HEK293 (cell line): ENCODE measurements around the gene PRLR.

Source experiments
- CTCF ChIA-PET: fragments of 350-600 bp; formaldehyde crosslinking; extraction: SDS; loops from one replicate; lab custom pipeline; 2021; ENCODE audit warnings: antibody characterized with exemption; lab: Yijun Ruan, JAX
- POLR2A ChIA-PET: fragments of 300-600 bp; formaldehyde crosslinking; extraction: SDS; loops from one replicate; lab custom pipeline; 2020; ENCODE audit warnings: antibody characterized with exemption, inconsistent platforms; lab: Yijun Ruan, JAX
- H3K27ac ChIP-seq: fragments of 200-500 bp; sonication (Bioruptor generic); 2 replicates; pipeline ENCODE4 v1.5.1; 2014; ENCODE audit warnings: low read depth, low read length, control low read depth, inconsistent platforms; ENCODE audit errors: extremely low read depth
- H3K36me3 ChIP-seq, 2 experiments: fragments of 200-500 bp in 1 of 2; sonication (Bioruptor generic) in 1 of 2; 1 replicate in 1 of 2; 2 replicates in 1 of 2; pipeline ENCODE4 v1.5.1; 2014 to 2017; ENCODE audit warnings: inconsistent platforms in 2 of 2, low read length in 2 of 2; ENCODE audit not compliant: control insufficient read depth in 2 of 2, insufficient read depth in 1 of 2
- H3K4me1 ChIP-seq: fragments of 200-500 bp; sonication (Bioruptor generic); 2 replicates; pipeline ENCODE4 v1.5.1; 2014; ENCODE audit warnings: mild to moderate bottlenecking, low read length, inconsistent platforms; ENCODE audit not compliant: control insufficient read depth, insufficient read depth
- H3K4me3 ChIP-seq: 2 replicates; pipeline ENCODE4 v1.5.1; 2011; ENCODE audit warnings: low read depth, mild to moderate bottlenecking, control low read depth, low read length, moderate library complexity
- H3K9me3 ChIP-seq: fragments of 200-500 bp; sonication (Bioruptor generic); 2 replicates; pipeline ENCODE4 v1.5.1; 2014; ENCODE audit warnings: low read depth, low read length, inconsistent platforms; ENCODE audit not compliant: control insufficient read depth, insufficient read depth
- SP7 ChIP-seq: fragments of 450-650 bp; formaldehyde crosslinking; IDR thresholded peaks from 2 replicates; pipeline ENCODE4 v1.5.1; 2016; ENCODE audit warnings: missing biosample characterization, missing genetic modification characterization
- YY1 ChIP-seq: fragments of 450-650 bp; formaldehyde crosslinking; IDR thresholded peaks from 2 replicates; pipeline ENCODE4 v1.5.1; 2018; ENCODE audit warnings: missing biosample characterization, missing genetic modification characterization
- ZBTB7A ChIP-seq: fragments of 450-650 bp; formaldehyde crosslinking; IDR thresholded peaks from 2 replicates; pipeline ENCODE4 v1.5.1; 2016; ENCODE audit warnings: low read depth, missing biosample characterization, missing genetic modification characterization
- ZBTB8A ChIP-seq: fragments of 450-650 bp; formaldehyde crosslinking; IDR thresholded peaks from 2 replicates; pipeline ENCODE4 v1.5.1; 2016; ENCODE audit warnings: missing biosample characterization, missing genetic modification characterization
- ZNF280C ChIP-seq: fragments of 450-650 bp; formaldehyde crosslinking; IDR thresholded peaks from 2 replicates; pipeline ENCODE4 v1.5.1; 2016; ENCODE audit warnings: missing biosample characterization, missing genetic modification characterization
- ZNF350 ChIP-seq: fragments of 450-650 bp; formaldehyde crosslinking; IDR thresholded peaks from 2 replicates; pipeline ENCODE4 v1.5.0; 2017; ENCODE audit warnings: missing biosample characterization, mild to moderate bottlenecking, missing genetic modification characterization
- ZNF404 ChIP-seq: fragments of 450-650 bp; formaldehyde crosslinking; IDR thresholded peaks from 2 replicates; pipeline ENCODE4 v1.5.1; 2017; ENCODE audit warnings: missing biosample characterization, missing genetic modification characterization
- ZNF449 ChIP-seq: fragments of 450-650 bp; formaldehyde crosslinking; IDR thresholded peaks from 2 replicates; pipeline ENCODE4 v1.5.1; 2017; ENCODE audit warnings: missing biosample characterization, mild to moderate bottlenecking, missing genetic modification characterization, moderate library complexity
- ZNF555 ChIP-seq: fragments of 450-650 bp; formaldehyde crosslinking; conservative IDR thresholded peaks from 2 replicates; pipeline ENCODE4 v1.5.1; 2017; ENCODE audit warnings: missing biosample characterization, mild to moderate bottlenecking, missing genetic modification characterization, inconsistent platforms
- ZNF571 ChIP-seq: fragments of 450-650 bp; formaldehyde crosslinking; IDR thresholded peaks from 2 replicates; pipeline ENCODE4 v1.5.0; 2017; ENCODE audit warnings: missing biosample characterization, missing genetic modification characterization
- ZNF664 ChIP-seq: fragments of 450-650 bp; formaldehyde crosslinking; IDR thresholded peaks from 2 replicates; pipeline ENCODE4 v1.5.1; 2016; ENCODE audit warnings: missing biosample characterization, missing genetic modification characterization
- ZNF670 ChIP-seq: fragments of 450-650 bp; formaldehyde crosslinking; IDR thresholded peaks from 2 replicates; pipeline ENCODE4 v1.5.1; 2016; ENCODE audit warnings: missing biosample characterization, missing genetic modification characterization, low read depth
- ZNF692 ChIP-seq: fragments of 450-650 bp; formaldehyde crosslinking; IDR thresholded peaks from 2 replicates; pipeline ENCODE4 v1.5.1; 2016; ENCODE audit warnings: missing biosample characterization, missing genetic modification characterization
- ZNF777 ChIP-seq: fragments of 450-650 bp; formaldehyde crosslinking; IDR thresholded peaks from 2 replicates; pipeline ENCODE4 v1.5.1; 2017; ENCODE audit warnings: missing biosample characterization, missing genetic modification characterization, borderline replicate concordance
- ZNF830 ChIP-seq: fragments of 450-650 bp; IDR thresholded peaks from 2 replicates; pipeline ENCODE4 v1.5.0; 2018; ENCODE audit warnings: missing biosample characterization, missing genetic modification characterization, low read depth, mild to moderate bottlenecking, moderate library complexity
- ZSCAN30 ChIP-seq: fragments of 450-650 bp; IDR thresholded peaks from 2 replicates; pipeline ENCODE4 v1.5.1; 2018; ENCODE audit warnings: missing biosample characterization, mild to moderate bottlenecking, missing genetic modification characterization, moderate library complexity
- TF ChIP-seq, protein P1 (sequence below): fragments of 450-650 bp; formaldehyde crosslinking; IDR thresholded peaks from 2 replicates; pipeline ENCODE4 v1.5.1; 2017; ENCODE audit warnings: missing biosample characterization, missing genetic modification characterization
- TF ChIP-seq, protein P2 (sequence below): fragments of 450-650 bp; formaldehyde crosslinking; IDR thresholded peaks from 2 replicates; pipeline ENCODE4 v1.5.1; 2016; ENCODE audit warnings: missing biosample characterization, missing genetic modification characterization
- TF ChIP-seq, protein P3 (sequence below): fragments of 450-650 bp; formaldehyde crosslinking; IDR thresholded peaks from 2 replicates; pipeline ENCODE4 v1.5.1; 2016; ENCODE audit warnings: missing biosample characterization, missing genetic modification characterization

PRLR gene

GRCh38 chr5:35112300-35112699 lies 118.0 kb downstream of the PRLR start:
- TF ChIP-seq ZNF404: no peak
- TF ChIP-seq ZNF670 (tag by site-specific recombination): no peak
- no peak for TF ChIP-seq ZNF830 (tag by site-specific recombination)
- TF ChIP-seq ZNF449: no peak
- no peak for TF ChIP-seq ZNF280C
- TF ChIP-seq, protein P1, sequence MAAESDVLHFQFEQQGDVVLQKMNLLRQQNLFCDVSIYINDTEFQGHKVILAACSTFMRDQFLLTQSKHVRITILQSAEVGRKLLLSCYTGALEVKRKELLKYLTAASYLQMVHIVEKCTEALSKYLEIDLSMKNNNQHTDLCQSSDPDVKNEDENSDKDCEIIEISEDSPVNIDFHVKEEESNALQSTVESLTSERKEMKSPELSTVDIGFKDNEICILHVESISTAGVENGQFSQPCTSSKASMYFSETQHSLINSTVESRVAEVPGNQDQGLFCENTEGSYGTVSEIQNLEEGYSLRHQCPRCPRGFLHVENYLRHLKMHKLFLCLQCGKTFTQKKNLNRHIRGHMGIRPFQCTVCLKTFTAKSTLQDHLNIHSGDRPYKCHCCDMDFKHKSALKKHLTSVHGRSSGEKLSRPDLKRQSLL (tag by site-specific recombination): no peak
- no peak for TF ChIP-seq ZNF571 (tag by site-specific recombination)
- TF ChIP-seq ZNF692 (tag by site-specific recombination): no peak
- no peak for TF ChIP-seq ZBTB8A (tag by site-specific recombination)
- no peak for TF ChIP-seq ZNF555 (tag by site-specific recombination)
- TF ChIP-seq ZNF777 (tag by site-specific recombination): no peak
- TF ChIP-seq ZNF350 (tag by site-specific recombination): no peak
- TF ChIP-seq ZNF664: no peak
- TF ChIP-seq, protein P2, sequence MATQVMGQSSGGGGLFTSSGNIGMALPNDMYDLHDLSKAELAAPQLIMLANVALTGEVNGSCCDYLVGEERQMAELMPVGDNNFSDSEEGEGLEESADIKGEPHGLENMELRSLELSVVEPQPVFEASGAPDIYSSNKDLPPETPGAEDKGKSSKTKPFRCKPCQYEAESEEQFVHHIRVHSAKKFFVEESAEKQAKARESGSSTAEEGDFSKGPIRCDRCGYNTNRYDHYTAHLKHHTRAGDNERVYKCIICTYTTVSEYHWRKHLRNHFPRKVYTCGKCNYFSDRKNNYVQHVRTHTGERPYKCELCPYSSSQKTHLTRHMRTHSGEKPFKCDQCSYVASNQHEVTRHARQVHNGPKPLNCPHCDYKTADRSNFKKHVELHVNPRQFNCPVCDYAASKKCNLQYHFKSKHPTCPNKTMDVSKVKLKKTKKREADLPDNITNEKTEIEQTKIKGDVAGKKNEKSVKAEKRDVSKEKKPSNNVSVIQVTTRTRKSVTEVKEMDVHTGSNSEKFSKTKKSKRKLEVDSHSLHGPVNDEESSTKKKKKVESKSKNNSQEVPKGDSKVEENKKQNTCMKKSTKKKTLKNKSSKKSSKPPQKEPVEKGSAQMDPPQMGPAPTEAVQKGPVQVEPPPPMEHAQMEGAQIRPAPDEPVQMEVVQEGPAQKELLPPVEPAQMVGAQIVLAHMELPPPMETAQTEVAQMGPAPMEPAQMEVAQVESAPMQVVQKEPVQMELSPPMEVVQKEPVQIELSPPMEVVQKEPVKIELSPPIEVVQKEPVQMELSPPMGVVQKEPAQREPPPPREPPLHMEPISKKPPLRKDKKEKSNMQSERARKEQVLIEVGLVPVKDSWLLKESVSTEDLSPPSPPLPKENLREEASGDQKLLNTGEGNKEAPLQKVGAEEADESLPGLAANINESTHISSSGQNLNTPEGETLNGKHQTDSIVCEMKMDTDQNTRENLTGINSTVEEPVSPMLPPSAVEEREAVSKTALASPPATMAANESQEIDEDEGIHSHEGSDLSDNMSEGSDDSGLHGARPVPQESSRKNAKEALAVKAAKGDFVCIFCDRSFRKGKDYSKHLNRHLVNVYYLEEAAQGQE (tag by site-specific recombination): no peak
- no peak for TF ChIP-seq ZSCAN30 (tag by site-specific recombination)
- no peak for TF ChIP-seq YY1 (tag by site-specific recombination)
- TF ChIP-seq SP7 (tag by site-specific recombination): no peak
- TF ChIP-seq, protein P3, sequence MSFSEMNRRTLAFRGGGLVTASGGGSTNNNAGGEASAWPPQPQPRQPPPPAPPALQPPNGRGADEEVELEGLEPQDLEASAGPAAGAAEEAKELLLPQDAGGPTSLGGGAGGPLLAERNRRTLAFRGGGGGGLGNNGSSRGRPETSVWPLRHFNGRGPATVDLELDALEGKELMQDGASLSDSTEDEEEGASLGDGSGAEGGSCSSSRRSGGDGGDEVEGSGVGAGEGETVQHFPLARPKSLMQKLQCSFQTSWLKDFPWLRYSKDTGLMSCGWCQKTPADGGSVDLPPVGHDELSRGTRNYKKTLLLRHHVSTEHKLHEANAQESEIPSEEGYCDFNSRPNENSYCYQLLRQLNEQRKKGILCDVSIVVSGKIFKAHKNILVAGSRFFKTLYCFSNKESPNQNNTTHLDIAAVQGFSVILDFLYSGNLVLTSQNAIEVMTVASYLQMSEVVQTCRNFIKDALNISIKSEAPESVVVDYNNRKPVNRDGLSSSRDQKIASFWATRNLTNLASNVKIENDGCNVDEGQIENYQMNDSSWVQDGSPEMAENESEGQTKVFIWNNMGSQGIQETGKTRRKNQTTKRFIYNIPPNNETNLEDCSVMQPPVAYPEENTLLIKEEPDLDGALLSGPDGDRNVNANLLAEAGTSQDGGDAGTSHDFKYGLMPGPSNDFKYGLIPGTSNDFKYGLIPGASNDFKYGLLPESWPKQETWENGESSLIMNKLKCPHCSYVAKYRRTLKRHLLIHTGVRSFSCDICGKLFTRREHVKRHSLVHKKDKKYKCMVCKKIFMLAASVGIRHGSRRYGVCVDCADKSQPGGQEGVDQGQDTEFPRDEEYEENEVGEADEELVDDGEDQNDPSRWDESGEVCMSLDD (tag by site-specific recombination): no peak
- no peak for TF ChIP-seq ZBTB7A (tag by site-specific recombination)
- ChIA-PET POLR2A (no interaction called here), CTCF (no interaction called here)
- Histone ChIP-seq H3K36me3 (no peaks in the 10 kb centered on the region), H3K27ac (no peak overlapping the region), H3K9me3 (no peaks in the 10 kb centered on the region), H3K4me1 (no peaks in the 10 kb centered on the region), H3K4me3 (no peak overlapping the region)
